H1 (cell line): ENCODE measurements around the gene CERS1. TPM values are rescaled to one million over a fixed set of nuclear protein-coding genes. Genes with fewer than 3 reads are reported as not detected.
A peak's percentile ranks its signal among the peaks of the same experiment; 100 is the strongest.

Experiments
- E2F6 ChIP-seq: IDR thresholded peaks from 2 replicates; pipeline ENCODE4 v1.6.1; 2012; ENCODE audit warnings: inconsistent platforms
- GABPA ChIP-seq: IDR thresholded peaks from 2 replicates; pipeline ENCODE4 v1.6.1; 2011; ENCODE audit warnings: mild to moderate bottlenecking, low read length, moderate library complexity, borderline replicate concordance; ENCODE audit not compliant: insufficient read depth
- JUN ChIP-seq: IDR thresholded peaks from 2 replicates; pipeline ENCODE4 v1.6.1; 2011; ENCODE audit warnings: low read depth, mild to moderate bottlenecking, improper control_type of control experiment, low read length
- RBBP5 ChIP-seq: IDR thresholded peaks from 2 replicates; pipeline ENCODE4 v1.7.1; 2012; ENCODE audit warnings: low read depth, mild to moderate bottlenecking, inconsistent platforms, low read length, moderate library complexity, borderline replicate concordance
- RXRA ChIP-seq: IDR thresholded peaks from 2 replicates; pipeline ENCODE4 v1.6.1; 2011; ENCODE audit warnings: low read depth, mild to moderate bottlenecking, low read length, moderate library complexity; ENCODE audit not compliant: insufficient read depth
- SIN3A ChIP-seq, 2 experiments: IDR thresholded peaks in 1 of 2; conservative IDR thresholded peaks in 1 of 2; 2 replicates each; pipeline ENCODE4 v1.6.1; 2011 to 2012; ENCODE audit warnings: low read length in 2 of 2, improper control_type of control experiment in 1 of 2, low read depth in 1 of 2, mild to moderate bottlenecking in 1 of 2
- SP1 ChIP-seq: IDR thresholded peaks from 2 replicates; pipeline ENCODE4 v1.6.1; 2011; ENCODE audit warnings: low read depth, low read length
- ZNF274 ChIP-seq: IDR thresholded peaks from 2 replicates; pipeline ENCODE4 v1.7.0; 2012; ENCODE audit warnings: low read length, borderline replicate concordance; ENCODE audit errors: extremely low read depth
- polyA plus RNA-seq, 7 experiments: library from polyadenylated mRNA; depleted of rRNA in 3 of 7; stranded (reverse) in 5 of 7; unstranded in 2 of 7; fragments of >200 nt in 5 of 7; fragments of 200-250 nt in 2 of 7; gene quantifications; 1 replicate in 5 of 7; 2 replicates in 1 of 7; 4 replicates in 1 of 7; pipeline versions ENCODE4 v1.2.1 to v1.2.3, GENCODE V29; 2011 to 2013; ENCODE audit warnings: missing spikeins in 2 of 7, mixed read lengths in 2 of 7
- total RNA-seq: library from RNA; stranded (reverse); fragmentation: NEBNext Ultra II Directional; extraction: Animal tissue kit (Norgen Biotek cat#: 25700); gene quantifications from 2 replicates; pipeline ENCODE4 v1.2.1, GENCODE V29; 2021

CERS1 gene
- total and polyA plus RNA-seq, 2 of the 8 experiments (the other 6 are each of a cell fraction or from before 2014, with no cell fraction given), result 18.6 to 51.0 TPM

DNA sequence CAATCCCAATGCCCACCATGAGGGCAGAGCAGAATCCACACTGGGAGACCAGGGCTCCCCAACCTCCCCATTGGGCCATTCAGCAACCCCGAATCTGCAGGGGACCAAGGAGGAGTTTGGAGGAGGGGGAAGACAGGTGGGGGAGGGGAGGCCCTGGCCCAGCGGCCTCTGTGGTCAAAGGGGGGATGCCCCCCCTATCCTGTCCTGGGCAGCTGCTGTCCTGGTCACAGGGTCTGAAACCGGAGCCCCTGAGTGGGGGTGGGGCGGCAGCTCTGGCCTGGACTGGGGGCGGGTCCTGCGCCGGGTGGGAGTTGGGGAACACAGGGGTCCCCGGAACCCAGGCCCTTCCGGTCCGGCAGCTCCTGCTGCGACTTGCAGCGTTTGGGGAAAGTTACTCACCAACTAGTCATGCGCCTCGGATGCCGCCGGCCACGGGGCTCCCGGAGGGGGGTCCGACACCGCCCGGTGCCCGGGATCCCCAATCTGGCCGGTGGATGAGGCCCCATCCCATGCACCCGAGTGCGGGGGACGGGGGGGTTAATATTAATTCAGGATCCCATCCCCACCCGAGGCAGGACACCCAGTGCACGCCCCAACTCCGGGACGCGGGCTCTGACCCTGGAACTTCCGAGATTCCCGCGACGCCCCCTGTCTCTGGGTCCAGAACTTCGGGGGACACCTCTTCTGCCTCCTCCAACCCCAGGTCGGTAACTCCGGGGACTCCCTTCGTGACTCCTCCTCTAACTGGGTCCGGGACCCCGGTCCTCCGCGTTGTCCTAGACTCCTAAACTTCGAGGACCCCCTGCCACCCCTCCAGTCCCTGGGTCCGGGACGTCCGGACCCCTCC is 44.2 kb upstream of the CERS1 start (continued):
- no peak; the same call in 1 of the 2 replicates for TF ChIP-seq E2F6
- no peak for TF ChIP-seq RXRA
- no peak for TF ChIP-seq JUN
- TF ChIP-seq SP1, result 0 out of 2 replicates have a peak, but pooled peaks have one; percentile 35
- 0 out of 2 replicates have a peak, but pooled peaks have one; percentile 36 for TF ChIP-seq GABPA
- no peak for TF ChIP-seq ZNF274
- no peak for TF ChIP-seq RBBP5
- TF ChIP-seq SIN3A (conservative IDR thresholded peaks at IDR 0.05 in 1 of 2, IDR thresholded peaks at IDR 0.05 in 1 of 2; ENCODE audit: low read depth in 1 of 2, low read length in 2 of 2), result peak; percentile 44 to 72; a peak in 2 of 4 replicates
